ENCODE measurements around the gene DOCK2.
"Not testable (repeated sequence)": the region's sequence is repeated elsewhere in the genome, so short reads cannot be mapped to it uniquely, and the experiment has no call there.

The DOCK2 gene

DNA sequence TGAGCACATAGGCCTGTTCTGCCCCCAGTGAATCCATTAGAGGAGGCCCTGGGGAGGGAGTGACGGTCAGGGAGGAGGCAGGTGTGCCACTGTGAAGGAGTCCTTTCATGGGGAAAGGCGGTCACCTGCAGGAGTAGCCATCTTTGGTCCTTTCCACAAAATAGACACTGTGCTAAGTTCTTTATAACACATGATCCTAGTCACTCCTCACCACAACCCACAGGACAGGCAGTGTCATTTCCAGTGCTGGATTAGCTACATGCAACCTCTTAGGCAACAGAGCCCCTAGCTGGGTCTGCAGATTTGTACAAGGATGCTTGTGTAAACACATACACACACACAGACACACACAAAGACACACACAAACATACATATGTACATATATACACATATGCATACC, 18.3 kb downstream of the DOCK2 start:
- Histone ChIP-seq H3K4me3 (ENCODE audit: low read depth in 1 of 2, low read length in 1 of 2) (no peak overlapping the region), H3K36me3 (peaks cover 61% of the 10 kb centered on the region), H3K27ac (peak overlapping the region; percentile 25), H3K4me1 (ENCODE audit: control insufficient read depth in 1 of 2, insufficient read depth in 1 of 2, low read depth in 1 of 2, low read length in 1 of 2) (peaks cover 24 to 28% of the 10 kb centered on the region in 2 experiments), H3K9me3 (no peaks in the 10 kb centered on the region), H3K27me3 (no peaks in the 10 kb centered on the region)
- TF ChIP-seq, protein P1, sequence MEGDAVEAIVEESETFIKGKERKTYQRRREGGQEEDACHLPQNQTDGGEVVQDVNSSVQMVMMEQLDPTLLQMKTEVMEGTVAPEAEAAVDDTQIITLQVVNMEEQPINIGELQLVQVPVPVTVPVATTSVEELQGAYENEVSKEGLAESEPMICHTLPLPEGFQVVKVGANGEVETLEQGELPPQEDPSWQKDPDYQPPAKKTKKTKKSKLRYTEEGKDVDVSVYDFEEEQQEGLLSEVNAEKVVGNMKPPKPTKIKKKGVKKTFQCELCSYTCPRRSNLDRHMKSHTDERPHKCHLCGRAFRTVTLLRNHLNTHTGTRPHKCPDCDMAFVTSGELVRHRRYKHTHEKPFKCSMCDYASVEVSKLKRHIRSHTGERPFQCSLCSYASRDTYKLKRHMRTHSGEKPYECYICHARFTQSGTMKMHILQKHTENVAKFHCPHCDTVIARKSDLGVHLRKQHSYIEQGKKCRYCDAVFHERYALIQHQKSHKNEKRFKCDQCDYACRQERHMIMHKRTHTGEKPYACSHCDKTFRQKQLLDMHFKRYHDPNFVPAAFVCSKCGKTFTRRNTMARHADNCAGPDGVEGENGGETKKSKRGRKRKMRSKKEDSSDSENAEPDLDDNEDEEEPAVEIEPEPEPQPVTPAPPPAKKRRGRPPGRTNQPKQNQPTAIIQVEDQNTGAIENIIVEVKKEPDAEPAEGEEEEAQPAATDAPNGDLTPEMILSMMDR (IDR thresholded peaks at IDR 0.05) = no peak

DNA sequence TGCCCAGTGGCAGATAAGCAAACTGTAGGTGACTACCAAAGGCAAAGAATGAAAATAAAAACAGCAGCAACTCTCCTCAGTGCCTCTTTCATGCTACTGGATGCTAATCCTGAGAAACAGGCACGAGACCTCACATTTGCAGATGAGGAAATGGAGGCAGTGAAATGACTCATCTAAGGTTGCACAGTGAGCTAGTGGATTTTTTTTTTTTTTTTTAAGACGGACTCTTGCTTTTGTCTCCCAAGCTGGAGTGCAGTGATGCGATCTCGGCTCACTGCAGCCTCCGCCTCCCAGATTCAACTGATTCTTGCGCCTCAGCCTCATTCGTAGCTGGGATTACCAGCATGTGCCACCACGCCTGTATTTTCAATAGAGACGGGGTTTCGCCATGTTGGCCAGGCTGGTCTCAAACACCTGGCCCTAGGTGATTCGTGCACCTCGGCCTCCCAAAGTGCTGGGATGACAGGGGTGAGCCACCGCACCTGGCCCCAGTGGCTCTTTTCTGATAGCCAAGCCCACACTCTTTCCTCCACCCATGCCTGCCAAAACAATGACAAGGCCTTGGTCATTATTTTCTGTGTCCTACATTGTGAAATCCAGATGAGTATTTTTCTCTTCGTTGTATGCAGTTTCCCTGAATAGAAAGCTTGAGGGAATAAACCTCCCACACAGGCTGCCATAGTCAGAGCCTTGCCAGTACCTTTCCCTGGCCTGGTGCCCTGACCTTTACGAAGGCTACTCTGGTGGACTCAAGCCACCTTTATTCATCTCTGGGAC, 19.2 kb downstream of the DOCK2 start:
- H3K27me3 ChIP-seq = no peaks in the 10 kb centered on the region
- H3K36me3 ChIP-seq = peaks cover 58% of the 10 kb centered on the region
- no peak overlapping the region for H3K4me3 ChIP-seq (ENCODE audit: low read depth in 1 of 2, low read length in 1 of 2)
- TF ChIP-seq, protein P1 (IDR thresholded peaks at IDR 0.05) = no peak
- peaks cover 15 to 18% of the 10 kb centered on the region in 2 experiments for H3K4me1 ChIP-seq (ENCODE audit: control insufficient read depth in 1 of 2, insufficient read depth in 1 of 2, low read depth in 1 of 2, low read length in 1 of 2)
- H3K9me3 ChIP-seq = no peaks in the 10 kb centered on the region
- peak overlapping the region; percentile 25 for H3K27ac ChIP-seq

DNA sequence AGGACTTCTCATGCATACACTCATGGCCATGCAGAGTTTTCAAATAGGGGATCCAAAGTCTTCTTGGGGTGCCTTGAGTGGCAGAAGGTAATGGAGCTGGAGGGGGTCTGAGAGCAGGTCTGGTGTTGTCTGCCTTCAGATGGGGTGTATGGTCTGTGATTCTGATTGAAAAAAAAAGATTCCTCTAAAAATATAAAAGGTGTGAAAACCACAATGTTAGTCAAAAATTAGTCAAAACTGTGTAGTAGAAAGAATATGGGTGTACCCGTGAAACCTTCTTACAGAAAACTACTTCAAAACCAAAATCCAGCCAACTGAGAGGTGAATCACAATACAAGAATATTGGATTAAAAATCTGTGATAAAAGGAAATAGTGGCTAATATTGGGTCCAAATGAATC, 20.1 kb downstream of the DOCK2 start:
- TF ChIP-seq, protein P1 (IDR thresholded peaks at IDR 0.05) = no peak
- Histone ChIP-seq H3K4me1 (ENCODE audit: control insufficient read depth in 1 of 2, insufficient read depth in 1 of 2, low read depth in 1 of 2, low read length in 1 of 2) (peaks cover 7 to 10% of the 10 kb centered on the region in 2 experiments), H3K4me3 (ENCODE audit: low read depth in 1 of 2, low read length in 1 of 2) (no peak overlapping the region), H3K36me3 (peaks cover 59% of the 10 kb centered on the region), H3K27ac (peak overlapping the region; percentile 6), H3K9me3 (no peaks in the 10 kb centered on the region), H3K27me3 (no peaks in the 10 kb centered on the region)

DNA sequence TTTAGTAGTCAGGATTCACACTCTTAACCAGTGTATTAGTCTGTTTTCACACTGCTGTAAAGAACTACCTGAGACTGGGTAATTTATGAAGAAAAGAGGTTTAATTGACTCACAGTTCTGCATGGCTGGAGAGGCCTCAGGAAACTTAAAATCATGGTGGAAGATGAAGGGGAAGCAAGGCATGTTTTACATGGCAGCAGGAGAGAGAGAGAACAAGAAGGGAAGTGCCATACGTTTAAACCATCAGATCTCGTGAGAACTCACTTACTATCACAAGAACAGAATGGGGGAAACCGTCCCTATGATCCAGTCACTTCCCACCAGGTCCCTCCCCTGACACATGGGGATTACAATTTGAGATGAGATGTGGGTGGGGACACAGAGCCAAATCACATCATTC, 25.4 kb downstream of the DOCK2 start:
- not testable (repeated sequence) for H3K27ac ChIP-seq; H3K27me3 ChIP-seq; H3K4me1 ChIP-seq (ENCODE audit: control insufficient read depth in 1 of 2, insufficient read depth in 1 of 2, low read depth in 1 of 2, low read length in 1 of 2); H3K9me3 ChIP-seq; H3K4me3 ChIP-seq (ENCODE audit: low read depth in 1 of 2, low read length in 1 of 2)
- peaks cover 30% of the 10 kb centered on the region for H3K36me3 ChIP-seq

DNA sequence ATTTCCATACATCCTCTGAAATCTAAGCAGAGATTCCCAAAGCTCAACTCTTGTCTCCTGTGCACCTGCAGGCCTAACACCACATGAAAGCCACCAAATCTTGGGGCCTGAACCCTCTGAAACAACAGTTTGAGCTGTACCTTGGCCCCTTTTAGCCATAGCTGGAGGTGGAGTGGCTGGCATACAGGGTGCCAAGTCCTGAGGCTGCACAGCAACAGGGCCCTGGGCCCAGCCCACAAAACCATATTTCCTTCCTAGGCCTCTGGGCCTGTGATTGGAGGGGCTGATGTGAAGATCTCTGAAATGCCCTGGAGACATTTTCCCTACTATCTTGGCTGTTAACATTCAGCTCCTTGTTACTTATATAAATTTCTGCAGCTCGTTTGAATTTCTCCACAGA, 26.5 kb downstream of the DOCK2 start:
- no peak overlapping the region for H3K4me3 ChIP-seq (ENCODE audit: low read depth in 1 of 2, low read length in 1 of 2)
- H3K36me3 ChIP-seq = peaks cover 26% of the 10 kb centered on the region
- no peaks in the 10 kb centered on the region for H3K4me1 ChIP-seq (ENCODE audit: control insufficient read depth in 1 of 2, insufficient read depth in 1 of 2, low read depth in 1 of 2, low read length in 1 of 2)
- H3K27ac ChIP-seq = peak overlapping the region; percentile 45
- H3K27me3 ChIP-seq = no peaks in the 10 kb centered on the region
- TF ChIP-seq, protein P1 (IDR thresholded peaks at IDR 0.05) = no peak
- H3K9me3 ChIP-seq = no peaks in the 10 kb centered on the region

DNA sequence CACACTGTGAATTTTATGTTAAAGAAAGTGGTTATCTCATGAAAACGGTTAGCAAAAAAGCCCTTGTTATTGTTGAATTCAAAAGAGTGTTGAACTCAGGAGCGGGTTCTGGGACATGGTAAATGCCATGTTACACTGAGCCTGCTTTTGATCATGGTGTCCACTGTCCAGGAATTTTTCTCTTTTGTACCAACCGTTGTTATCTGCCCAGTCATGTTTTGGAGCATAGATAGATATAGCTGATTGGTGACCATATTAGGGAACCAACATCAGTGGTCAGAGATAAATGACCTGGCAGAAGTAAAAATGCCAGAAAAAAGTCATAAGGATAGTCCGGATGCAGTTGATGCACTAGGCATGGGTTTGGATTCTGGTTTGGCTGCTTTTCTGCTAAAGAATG, 29.3 kb downstream of the DOCK2 start:
- Histone ChIP-seq H3K27ac (no peak overlapping the region), H3K4me1 (ENCODE audit: control insufficient read depth in 1 of 2, insufficient read depth in 1 of 2, low read depth in 1 of 2, low read length in 1 of 2) (no peaks in the 10 kb centered on the region), H3K9me3 (no peaks in the 10 kb centered on the region), H3K27me3 (no peaks in the 10 kb centered on the region), H3K4me3 (ENCODE audit: low read depth in 1 of 2, low read length in 1 of 2) (no peak overlapping the region), H3K36me3 (peaks cover 40% of the 10 kb centered on the region)
- TF ChIP-seq, protein P1 (IDR thresholded peaks at IDR 0.05) = no peak
